RWPE1 (cell line): ENCODE measurements around the gene ZFX.

ENCODE experiments used
- CTCF ChIA-PET: fragments of 350-600 bp; sonication (Branson Sonifier 250); formaldehyde crosslinking; extraction: SDS; loops from one replicate; lab custom pipeline; 2021; lab: Yijun Ruan, JAX
- POLR2A ChIA-PET: fragments of 400-600 bp; formaldehyde crosslinking; extraction: SDS; loops from one replicate; lab custom pipeline; 2020; ENCODE audit warnings: antibody characterized with exemption; ENCODE audit not compliant: low non-redundant PET; lab: Yijun Ruan, JAX
- DNase-seq: peaks from one replicate; pipeline ENCODE4 v3.0.0; 2012; ENCODE audit warnings: low spot score
- H3K27ac ChIP-seq: fragments of 450-650 bp; 2 replicates; pipeline ENCODE4 v1.5.1; 2017
- TF ChIP-seq, protein P1 (sequence below): fragments of 450-650 bp; conservative IDR thresholded peaks from 2 replicates; pipeline ENCODE4 v1.5.1; 2017; ENCODE audit warnings: low read depth, mild to moderate bottlenecking

ZFX gene

DNA sequence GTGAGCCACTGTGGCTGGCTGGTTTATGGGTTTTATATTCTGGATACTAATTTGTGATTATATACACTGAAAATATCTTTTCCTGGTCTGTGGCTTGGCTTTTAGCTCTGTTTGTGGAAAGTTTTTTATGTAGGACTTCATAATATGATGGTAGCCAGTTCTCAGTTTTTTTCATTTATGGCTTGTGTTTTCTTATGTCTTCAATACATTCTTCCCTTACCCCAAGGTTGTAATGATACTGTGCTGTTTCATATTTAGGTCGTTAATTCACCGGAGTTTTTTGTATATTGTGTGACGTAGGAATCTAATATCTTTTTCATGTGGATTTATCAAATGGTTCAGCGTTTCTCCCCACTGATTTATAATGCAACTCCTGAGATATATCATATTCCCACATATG, 6.6 kb downstream of the ZFX start:
- POLR2A ChIA-PET, result no interaction called here
- TF ChIP-seq, protein P1, sequence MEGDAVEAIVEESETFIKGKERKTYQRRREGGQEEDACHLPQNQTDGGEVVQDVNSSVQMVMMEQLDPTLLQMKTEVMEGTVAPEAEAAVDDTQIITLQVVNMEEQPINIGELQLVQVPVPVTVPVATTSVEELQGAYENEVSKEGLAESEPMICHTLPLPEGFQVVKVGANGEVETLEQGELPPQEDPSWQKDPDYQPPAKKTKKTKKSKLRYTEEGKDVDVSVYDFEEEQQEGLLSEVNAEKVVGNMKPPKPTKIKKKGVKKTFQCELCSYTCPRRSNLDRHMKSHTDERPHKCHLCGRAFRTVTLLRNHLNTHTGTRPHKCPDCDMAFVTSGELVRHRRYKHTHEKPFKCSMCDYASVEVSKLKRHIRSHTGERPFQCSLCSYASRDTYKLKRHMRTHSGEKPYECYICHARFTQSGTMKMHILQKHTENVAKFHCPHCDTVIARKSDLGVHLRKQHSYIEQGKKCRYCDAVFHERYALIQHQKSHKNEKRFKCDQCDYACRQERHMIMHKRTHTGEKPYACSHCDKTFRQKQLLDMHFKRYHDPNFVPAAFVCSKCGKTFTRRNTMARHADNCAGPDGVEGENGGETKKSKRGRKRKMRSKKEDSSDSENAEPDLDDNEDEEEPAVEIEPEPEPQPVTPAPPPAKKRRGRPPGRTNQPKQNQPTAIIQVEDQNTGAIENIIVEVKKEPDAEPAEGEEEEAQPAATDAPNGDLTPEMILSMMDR, result no peak
- CTCF ChIA-PET, result no interaction called here
- H3K27ac ChIP-seq, result no peak overlapping the region
- DNase-seq, result no peak

DNA sequence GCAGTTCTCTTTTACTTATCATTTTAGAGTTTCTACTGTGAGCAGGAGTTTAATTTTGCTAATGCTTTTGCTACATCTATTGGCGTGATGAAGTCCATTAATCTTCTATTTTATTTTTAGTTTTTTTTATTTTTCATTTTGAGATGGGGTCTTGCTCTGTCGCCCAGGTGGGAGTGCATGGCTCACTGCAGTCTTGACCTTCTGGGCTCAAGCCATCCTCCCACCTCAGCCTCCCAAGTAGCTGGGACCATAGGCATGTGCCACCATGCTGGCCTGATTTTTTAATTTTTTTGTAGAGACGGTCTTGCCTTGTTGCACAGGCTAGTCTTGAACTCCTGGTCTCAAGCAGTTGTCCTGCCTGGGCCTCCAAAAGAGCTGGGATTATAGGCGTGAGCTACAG, 9.4 kb downstream of the ZFX start:
- TF ChIP-seq, protein P1, result no peak
- DNase-seq, result no peak
- no peak overlapping the region for H3K27ac ChIP-seq
- CTCF ChIA-PET, result no interaction called here
- POLR2A ChIA-PET, result interaction anchor here (0.6 kb wide), 1 partner anchor 35 kb away, joined by 3 read pairs; no protein-coding TSS in a partner anchor

DNA sequence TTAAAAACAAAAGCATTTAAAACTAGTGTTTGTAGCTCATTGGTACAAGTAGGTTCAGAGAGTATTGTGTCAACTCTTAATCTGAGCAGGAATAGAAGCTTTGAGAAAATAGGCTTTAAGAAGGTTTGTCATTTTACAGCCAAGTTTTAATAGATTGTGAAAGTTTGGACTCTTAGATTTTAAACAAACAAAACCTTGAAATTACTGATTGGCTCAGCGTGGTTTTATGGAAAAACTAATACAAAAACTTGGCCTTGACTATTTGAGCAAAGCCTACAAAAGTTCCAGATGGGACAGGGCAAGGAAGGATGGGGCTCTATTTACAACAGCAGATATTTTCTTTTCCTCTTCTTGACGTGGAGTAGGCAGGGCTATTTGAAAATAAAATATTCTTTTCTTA, 16.5 kb downstream of the ZFX start:
- ChIA-PET CTCF (no interaction called here), POLR2A (no interaction called here)

DNA sequence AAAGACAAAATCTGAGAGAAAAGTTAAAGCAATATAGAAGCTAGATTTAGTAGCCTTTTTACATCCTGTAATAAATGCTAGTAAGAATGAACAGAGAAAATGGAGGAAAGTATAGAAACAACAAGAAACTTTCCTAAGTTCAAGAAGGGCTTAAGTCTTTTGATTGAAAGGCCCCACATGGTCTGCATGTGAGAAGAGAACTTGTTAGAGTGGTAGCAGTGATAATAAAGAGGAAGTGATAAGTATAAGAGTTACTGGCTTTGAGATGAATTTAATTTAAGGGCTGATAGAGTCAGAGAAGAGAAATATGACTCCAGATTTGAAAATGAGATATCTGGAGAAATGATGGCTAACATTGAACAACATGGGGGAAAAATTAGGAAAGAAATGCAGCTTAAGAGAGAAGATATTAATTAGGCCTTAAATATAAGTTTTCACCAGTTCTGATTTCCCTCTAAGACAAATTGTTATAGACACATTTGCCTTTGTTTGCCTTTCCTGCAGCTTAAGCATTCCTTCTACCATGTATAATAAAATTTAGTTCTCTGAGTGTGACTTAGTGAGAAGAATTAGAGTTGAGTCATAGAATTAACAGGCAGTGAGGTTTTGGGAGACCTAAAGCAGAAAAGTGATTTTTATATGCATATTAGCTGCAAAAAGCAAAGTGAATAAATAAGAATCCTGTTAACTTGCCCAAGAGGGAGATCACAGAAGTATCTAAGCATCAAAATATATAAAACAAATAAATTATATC, 18.4 kb downstream of the ZFX start:
- H3K27ac ChIP-seq, result no peak overlapping the region
- no peak for DNase-seq
- ChIA-PET POLR2A (no interaction called here), CTCF (interaction anchor here (0.7 kb wide), 1 partner anchor 122 kb away, joined by 4 read pairs; no protein-coding TSS in a partner anchor)
- TF ChIP-seq, protein P1, result no peak

More for the DNA sequence above, 16.5 kb downstream of the ZFX start:
- no peak for DNase-seq
- TF ChIP-seq, protein P1, result no peak
- no peak overlapping the region for H3K27ac ChIP-seq

DNA sequence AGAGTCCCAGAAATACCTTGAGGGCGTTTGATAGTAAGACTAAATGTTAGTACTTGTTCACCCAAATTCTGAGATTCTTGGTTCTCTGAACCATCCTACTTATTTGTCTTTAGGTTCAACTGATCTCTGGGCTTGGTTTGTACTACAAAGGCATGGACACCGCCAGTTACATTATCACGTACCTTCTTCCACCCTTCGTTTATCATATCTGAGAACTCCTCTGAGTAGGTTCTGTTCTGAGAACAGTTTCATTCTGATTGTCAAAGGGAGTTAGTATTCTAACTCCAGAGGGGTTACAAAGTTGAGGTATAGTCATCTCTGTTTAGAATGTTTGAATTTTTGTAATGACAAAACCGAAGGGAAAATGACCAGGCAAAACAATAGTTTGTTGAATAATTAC, 19.3 kb downstream of the ZFX start:
- CTCF ChIA-PET, result no interaction called here
- POLR2A ChIA-PET, result no interaction called here
- TF ChIP-seq, protein P1, result no peak
- H3K27ac ChIP-seq, result no peak overlapping the region
- DNase-seq, result no peak

DNA sequence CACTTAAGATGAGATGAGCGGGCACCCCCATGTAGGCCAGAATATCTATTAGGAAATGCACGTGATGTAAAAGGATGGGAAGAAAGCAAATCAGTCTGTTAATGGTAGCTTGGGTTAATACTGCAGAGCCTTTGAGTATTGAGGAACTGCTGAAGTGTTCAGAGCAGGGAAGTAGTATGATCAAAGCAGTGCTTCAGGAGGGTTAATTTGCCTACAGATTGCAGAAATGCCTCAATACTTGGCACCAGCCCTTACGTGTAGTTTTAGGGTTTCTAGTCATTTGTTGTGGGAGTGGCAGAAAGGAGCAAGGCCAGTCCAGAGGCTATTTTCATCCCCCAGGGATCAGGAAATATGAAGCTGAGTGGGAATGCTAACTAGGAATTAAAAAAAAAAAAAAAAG, 19.7 kb downstream of the ZFX start:
- no peak overlapping the region for H3K27ac ChIP-seq
- POLR2A ChIA-PET, result no interaction called here
- DNase-seq, result no peak
- CTCF ChIA-PET, result no interaction called here
- TF ChIP-seq, protein P1, result no peak
